Inflammatory macrophage treated with lipopolysaccharide for 4 hours (primary cell): ENCODE data around the gene CCSER2.
"Not testable (repeated sequence)": the region's sequence is repeated elsewhere in the genome, so short reads cannot be mapped to it uniquely, and the experiment has no call there.

Source experiments
- DNase-seq: peaks from one replicate; pipeline ENCODE4 v3.0.0-alpha.2; 2020

Gene CCSER2

GRCh38 chr10:84401854-84402611 lies 73.6 kb downstream of the CCSER2 start:
- DNase-seq: peak; percentile 41

GRCh38 chr10:84404783-84405182 lies 76.4 kb downstream of the CCSER2 start:
- no peak for DNase-seq

GRCh38 chr10:84405662-84406061 lies 77.3 kb downstream of the CCSER2 start:
- DNase-seq: no peak

GRCh38 chr10:84406561-84406960 lies 78.2 kb downstream of the CCSER2 start:
- peak; percentile 52 for DNase-seq

GRCh38 chr10:84407388-84408049 lies 79.1 kb downstream of the CCSER2 start:
- DNase-seq: no peak

- no peak for DNase-seq
Observed at GRCh38 chr10:84412482-84412881, 84.1 kb downstream of the CCSER2 start.

GRCh38 chr10:84414110-84414509 lies 85.7 kb downstream of the CCSER2 start:
- DNase-seq: not testable (repeated sequence)

GRCh38 chr10:84415539-84416244 lies 87.3 kb downstream of the CCSER2 start:
- DNase-seq: no peak

GRCh38 chr10:84416245-84416555 lies 87.8 kb downstream of the CCSER2 start:
- DNase-seq: no peak

- no peak for DNase-seq
Observed at GRCh38 chr10:84423719-84424118, 95.3 kb downstream of the CCSER2 start.

- peak; percentile 43 for DNase-seq
Observed at GRCh38 chr10:84424731-84425167, 96.4 kb downstream of the CCSER2 start.

- no peak for DNase-seq
Observed at GRCh38 chr10:84427903-84428650, 99.7 kb downstream of the CCSER2 start.

GRCh38 chr10:84428711-84429110 lies 100.3 kb downstream of the CCSER2 start:
- DNase-seq: no peak

- DNase-seq: peak; percentile 40
Observed at GRCh38 chr10:84429926-84430520, 101.6 kb downstream of the CCSER2 start.

GRCh38 chr10:84432891-84433290 lies 104.5 kb downstream of the CCSER2 start:
- DNase-seq: no peak

- DNase-seq: no peak
Observed at GRCh38 chr10:84440781-84441180, 112.4 kb downstream of the CCSER2 start.

- no peak for DNase-seq
Observed at GRCh38 chr10:84447701-84448400, 119.5 kb downstream of the CCSER2 start.

GRCh38 chr10:84449351-84449750 lies 121.0 kb downstream of the CCSER2 start:
- DNase-seq: not testable (repeated sequence)

- no peak for DNase-seq
Observed at GRCh38 chr10:84452003-84452402, 123.6 kb downstream of the CCSER2 start.

GRCh38 chr10:84453303-84453702 lies 124.9 kb downstream of the CCSER2 start:
- DNase-seq: no peak

- no peak for DNase-seq
Observed at GRCh38 chr10:84456126-84456525, 127.7 kb downstream of the CCSER2 start.

- DNase-seq: no peak
Observed at GRCh38 chr10:84460520-84460919, 132.1 kb downstream of the CCSER2 start.
